GM10266 (cell line): Measurements from ENCODE around the gene SMYD3.
"Not testable (repeated sequence)": the region's sequence is repeated elsewhere in the genome, so short reads cannot be mapped to it uniquely, and the experiment has no call there.

Source experiments
- DNase-seq: peaks from one replicate; pipeline ENCODE4 v3.0.0; 2012; ENCODE audit errors: extremely low spot score
- TF ChIP-seq, protein P1 (sequence below): IDR thresholded peaks from 2 replicates; pipeline ENCODE4 v1.5.1; 2012; ENCODE audit warnings: mild to moderate bottlenecking, low read depth; ENCODE audit not compliant: control insufficient read depth, insufficient read depth; ENCODE audit errors: missing control alignments

Gene SMYD3

DNA sequence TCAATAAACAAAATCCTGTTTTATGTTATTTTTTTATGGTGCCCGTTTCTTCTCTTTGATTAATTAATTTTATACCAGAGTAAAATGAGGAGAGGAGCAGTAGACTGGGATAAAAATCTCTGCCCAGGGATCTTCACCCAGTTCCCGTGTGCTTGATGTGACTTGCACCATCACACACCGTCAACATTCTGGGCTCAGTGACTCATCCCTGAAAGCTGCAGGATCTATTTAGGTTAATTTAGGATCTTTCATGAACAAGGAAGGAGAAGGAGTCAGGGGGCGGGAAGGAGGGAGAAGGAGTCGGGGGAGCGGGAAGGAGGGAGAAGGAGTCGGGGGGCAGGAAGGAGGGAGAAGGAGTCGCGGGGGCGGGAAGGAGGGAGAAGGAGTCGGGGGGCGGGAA, 182.4 kb downstream of the SMYD3 start:
- no peak for DNase-seq
- TF ChIP-seq, protein P1, sequence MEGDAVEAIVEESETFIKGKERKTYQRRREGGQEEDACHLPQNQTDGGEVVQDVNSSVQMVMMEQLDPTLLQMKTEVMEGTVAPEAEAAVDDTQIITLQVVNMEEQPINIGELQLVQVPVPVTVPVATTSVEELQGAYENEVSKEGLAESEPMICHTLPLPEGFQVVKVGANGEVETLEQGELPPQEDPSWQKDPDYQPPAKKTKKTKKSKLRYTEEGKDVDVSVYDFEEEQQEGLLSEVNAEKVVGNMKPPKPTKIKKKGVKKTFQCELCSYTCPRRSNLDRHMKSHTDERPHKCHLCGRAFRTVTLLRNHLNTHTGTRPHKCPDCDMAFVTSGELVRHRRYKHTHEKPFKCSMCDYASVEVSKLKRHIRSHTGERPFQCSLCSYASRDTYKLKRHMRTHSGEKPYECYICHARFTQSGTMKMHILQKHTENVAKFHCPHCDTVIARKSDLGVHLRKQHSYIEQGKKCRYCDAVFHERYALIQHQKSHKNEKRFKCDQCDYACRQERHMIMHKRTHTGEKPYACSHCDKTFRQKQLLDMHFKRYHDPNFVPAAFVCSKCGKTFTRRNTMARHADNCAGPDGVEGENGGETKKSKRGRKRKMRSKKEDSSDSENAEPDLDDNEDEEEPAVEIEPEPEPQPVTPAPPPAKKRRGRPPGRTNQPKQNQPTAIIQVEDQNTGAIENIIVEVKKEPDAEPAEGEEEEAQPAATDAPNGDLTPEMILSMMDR = no peak

DNA sequence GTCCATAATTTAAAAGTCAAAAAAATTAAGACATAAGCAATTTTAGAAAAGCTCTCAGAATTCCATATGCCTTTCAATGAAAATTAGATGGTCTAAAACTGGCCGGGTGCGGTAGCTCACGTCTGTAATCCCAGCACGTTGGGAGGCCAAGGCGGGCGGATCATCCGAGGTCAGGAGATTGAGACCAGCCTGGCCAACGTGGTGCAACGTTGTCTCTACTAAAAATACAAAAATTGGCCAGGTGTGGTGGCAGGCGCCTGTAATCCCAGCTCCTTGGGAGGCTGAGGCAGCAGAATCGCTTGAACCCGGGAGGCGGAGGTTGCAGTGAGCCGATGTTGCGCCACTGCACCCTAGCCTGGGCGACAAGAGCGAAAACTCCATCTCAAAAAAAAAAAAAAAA, 183.0 kb downstream of the SMYD3 start:
- not testable (repeated sequence) for DNase-seq

DNA sequence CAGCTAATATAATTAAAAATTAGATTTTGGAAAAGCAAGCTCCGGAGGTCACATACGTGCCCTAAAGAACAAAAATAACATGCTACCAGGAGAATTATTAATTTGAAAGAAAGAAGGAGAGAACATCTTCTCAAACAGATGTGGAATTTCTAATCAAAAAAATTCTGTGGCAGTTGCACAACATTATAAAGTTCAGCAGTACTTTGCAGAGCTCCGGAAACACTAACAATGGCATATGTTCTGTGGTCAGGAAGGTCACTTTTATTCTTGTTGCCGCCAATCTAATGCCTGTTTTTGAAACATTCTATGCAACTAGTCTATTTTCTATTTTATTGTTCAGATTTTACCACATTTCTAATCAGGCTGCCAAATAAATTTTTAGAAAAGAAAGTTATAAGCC, 186.8 kb downstream of the SMYD3 start:
- no peak for DNase-seq
- TF ChIP-seq, protein P1 = no peak

DNA sequence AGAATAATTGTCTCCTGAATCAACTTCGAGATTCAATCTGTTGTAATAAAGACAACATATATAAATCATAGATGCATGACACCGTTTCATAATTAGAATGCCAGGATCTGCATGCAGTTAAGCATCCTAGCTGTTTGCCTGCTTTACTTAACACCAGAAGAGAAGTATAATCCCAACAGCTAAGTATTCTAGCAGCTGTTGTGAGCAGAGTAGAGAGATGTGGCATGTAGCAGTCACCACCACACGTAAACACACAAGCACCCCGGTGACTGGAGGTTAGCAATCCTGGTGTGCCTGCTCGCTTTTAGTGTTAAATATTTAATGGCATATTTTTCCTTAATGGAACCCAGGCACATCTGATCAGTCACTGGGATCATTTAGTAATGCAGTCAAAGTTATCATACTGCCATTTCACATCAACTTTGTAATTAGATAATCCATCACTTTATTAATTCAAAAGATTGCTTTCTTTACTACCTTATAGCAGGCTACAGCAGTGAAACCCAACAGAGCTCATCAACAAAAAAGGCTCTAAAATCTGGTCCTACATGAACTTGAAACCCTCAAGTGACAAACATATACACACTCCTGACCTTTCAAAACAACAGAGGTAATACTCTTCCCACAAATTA, 187.9 kb downstream of the SMYD3 start:
- no peak for DNase-seq

DNA sequence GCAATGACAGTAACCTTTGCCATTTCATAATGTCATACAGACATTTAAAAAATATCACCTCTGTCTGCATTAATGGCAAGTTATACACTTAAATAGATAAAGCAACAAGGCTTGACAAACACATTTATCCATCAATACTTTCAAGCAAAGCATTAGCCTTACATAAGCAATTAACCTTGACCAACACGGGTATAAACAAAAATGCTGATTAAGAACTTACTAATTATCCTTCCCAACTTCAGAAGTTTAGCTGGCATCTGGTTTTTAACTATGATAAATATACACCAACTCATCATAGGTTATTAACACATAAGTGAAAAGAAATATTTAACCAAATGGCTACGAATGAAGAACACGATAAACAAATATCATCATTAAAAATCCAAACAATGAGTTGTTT, 188.5 kb downstream of the SMYD3 start:
- no peak for DNase-seq
- TF ChIP-seq, protein P1 = no peak

More for the DNA sequence above, 187.9 kb downstream of the SMYD3 start:
- TF ChIP-seq, protein P1 = no peak

DNA sequence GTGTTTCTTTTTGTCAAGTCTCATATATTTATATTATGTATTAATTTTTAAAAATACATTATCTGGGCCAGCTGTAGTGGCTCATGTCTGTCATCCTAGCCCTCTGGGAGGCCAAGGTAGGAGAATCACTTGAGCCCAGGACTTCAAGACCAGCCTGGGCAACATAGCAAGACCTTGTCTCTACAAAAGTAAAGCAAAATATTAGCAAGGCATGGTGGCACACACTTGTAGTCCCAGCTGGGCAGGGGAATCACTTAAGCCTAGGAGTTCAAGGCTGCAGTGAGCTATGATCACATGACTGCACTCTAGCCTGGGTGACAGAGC, 189.1 kb downstream of the SMYD3 start:
- no peak for DNase-seq
- TF ChIP-seq, protein P1 = no peak

DNA sequence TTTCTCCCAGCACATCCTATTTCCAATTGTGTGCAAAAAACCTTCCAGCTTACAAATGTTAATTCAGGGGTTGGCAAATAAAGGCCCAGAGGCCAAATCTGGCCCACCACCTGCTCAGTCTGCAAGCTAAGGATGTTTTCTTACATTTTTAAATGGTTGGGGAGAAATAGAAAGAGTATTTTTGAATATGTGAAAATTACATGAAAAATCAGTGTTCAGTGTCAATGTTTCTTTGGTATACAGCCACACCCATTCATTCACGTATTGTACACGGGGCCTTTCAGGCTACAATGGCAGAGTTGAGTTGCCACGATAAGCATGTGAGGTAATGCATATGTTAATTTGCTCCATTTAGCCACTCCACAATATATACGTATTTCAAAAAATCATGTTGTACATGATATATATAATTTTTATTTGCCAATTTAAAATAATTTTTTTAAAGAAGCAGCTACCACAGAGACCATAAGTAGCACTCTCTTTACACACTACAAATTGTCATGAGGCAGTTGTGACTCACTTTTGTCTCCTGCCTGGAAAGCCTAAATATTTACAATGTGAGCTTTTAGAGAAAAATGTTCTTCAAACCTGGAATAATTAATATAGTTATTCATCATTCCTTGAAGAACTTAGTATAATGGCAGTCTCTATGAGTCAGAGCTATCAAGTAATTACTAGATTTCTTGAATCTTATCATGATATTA, 189.6 kb downstream of the SMYD3 start:
- no peak for DNase-seq
- TF ChIP-seq, protein P1 = no peak
